Esophagus muscularis mucosa (tissue), 4 donors: ENCODE measurements around the gene RASGRF1.

ENCODE experiments used
- CTCF ChIP-seq, 3 experiments: fragments of 200-600 bp in 2 of 3; fragments of 450-650 bp in 1 of 3; sonication (generic) in 2 of 3; IDR thresholded peaks; one replicate each; pipeline ENCODE4 v1.5.1; 2017 to 2019; ENCODE audit warnings: antibody characterized with exemption in 3 of 3, mild to moderate bottlenecking in 2 of 3, moderate library complexity in 1 of 3
- EP300 ChIP-seq: sonication (generic); formaldehyde crosslinking; IDR thresholded peaks from one replicate; pipeline ENCODE4 v1.6.1; 2017; ENCODE audit warnings: antibody characterized with exemption
- POLR2A ChIP-seq: fragments of 450-650 bp; IDR thresholded peaks from one replicate; pipeline ENCODE4 v1.6.1; 2017; ENCODE audit warnings: antibody characterized with exemption, moderate library complexity, mild to moderate bottlenecking, low read depth
- POLR2AphosphoS5 ChIP-seq, 2 donors: sonication (generic); formaldehyde crosslinking; IDR thresholded peaks; one replicate each; pipeline ENCODE4 v1.6.1; 2017; ENCODE audit warnings: antibody characterized with exemption in 2 of 2

- TF ChIP-seq POLR2A: no peak
- no peak for TF ChIP-seq CTCF (IDR thresholded peaks at IDR 0.05)
- no peak for TF ChIP-seq POLR2AphosphoS5 (IDR thresholded peaks at IDR 0.05)
- no peak for TF ChIP-seq EP300
These were observed 24.7 kb downstream of the RASGRF1 start for GRCh38 chr15:79065706-79066376.
